K562 (cell line): Measurements from ENCODE around the gene GYG2. TPM values are rescaled to one million over a fixed set of nuclear protein-coding genes. Genes with fewer than 3 reads are reported as not detected.

ENCODE experiments used
- ATAC-seq: fragments of 200-7000 bp; cut with Tn5 transposase; 3 replicates; pipeline ENCODE4 v1.9.1; 2020; ENCODE audit warnings: moderate library complexity
- BruUV-seq: library from RNA; stranded (reverse); fragments of 400-500 nt; replicated peaks from 2 replicates; lab custom pipeline; 2021; lab: Mats Ljungman, UMichigan
- CTCF ChIA-PET: fragments of 300-600 bp; formaldehyde crosslinking; extraction: SDS; loops from one replicate; lab custom pipeline; 2021; ENCODE audit warnings: low intra/inter-chr PET ratio; lab: Yijun Ruan, JAX
- POLR2A ChIA-PET: fragments of 300-600, 350-650 bp; sonication (Branson Sonifier 250); formaldehyde crosslinking; extraction: SDS; loops from one replicate; lab custom pipeline; 2021; ENCODE audit warnings: antibody characterized with exemption, inconsistent platforms; lab: Yijun Ruan, JAX
- DNase-seq, 4 experiments: peaks; one replicate each; pipeline versions ENCODE4 v3.0.0 to v3.0.0-alpha.2; 2011 to 2018; ENCODE audit warnings: low spot score in 3 of 4, mixed read lengths in 3 of 4; ENCODE audit errors: extremely low read depth in 1 of 4
- FAIRE-seq: peaks from 2 replicates; lab custom pipeline; 2011; peaks lifted over from hg19 to GRCh38; lab: Jason Lieb, UNC
- H2AFZ ChIP-seq: 2 replicates; pipeline ENCODE4 v1.6.0; 2011; ENCODE audit warnings: low read depth, low read length, control low read depth, inconsistent platforms
- H3K27ac ChIP-seq: fragments of 200-600 bp; 3 replicates; pipeline ENCODE4 v1.8.0; 2011; ENCODE audit warnings: low read depth, mild to moderate bottlenecking, control low read depth, inconsistent platforms, low read length, moderate library complexity, mixed read lengths; ENCODE audit errors: extremely low read depth
- H3K27me3 ChIP-seq, 2 experiments: fragments of 300-600 bp in 1 of 2; 2 replicates in 1 of 2; 3 replicates in 1 of 2; pipeline versions ENCODE4 v1.6.0 to v1.8.0; 2011; ENCODE audit warnings: inconsistent platforms in 2 of 2, low read length in 2 of 2, mild to moderate bottlenecking in 1 of 2, mixed read lengths in 1 of 2, moderate library complexity in 1 of 2; ENCODE audit not compliant: control insufficient read depth in 2 of 2, insufficient read depth in 2 of 2
- H3K36me3 ChIP-seq: fragments of 300-600 bp; 3 replicates; pipeline ENCODE4 v1.8.0; 2011; ENCODE audit warnings: mild to moderate bottlenecking, low read length, inconsistent platforms; ENCODE audit not compliant: control insufficient read depth, insufficient read depth
- H3K4me1 ChIP-seq, 2 experiments: fragments of 200-600 bp in 1 of 2; replicated peaks in 1 of 2; 2 replicates in 1 of 2; 3 replicates in 1 of 2; pipeline versions ENCODE4 v1.5.1 to v1.8.0; 2011; ENCODE audit warnings: inconsistent platforms in 2 of 2, low read length in 2 of 2, mild to moderate bottlenecking in 1 of 2, mixed read lengths in 1 of 2, moderate library complexity in 1 of 2; ENCODE audit not compliant: control insufficient read depth in 2 of 2, insufficient read depth in 2 of 2
- H3K4me2 ChIP-seq: 2 replicates; pipeline ENCODE4 v1.6.1; 2011; ENCODE audit warnings: low read length, control low read depth, inconsistent platforms, mixed read lengths; ENCODE audit not compliant: insufficient read depth
- H3K4me3 ChIP-seq: fragments of 200-600 bp; sonication (generic), shearing (Covaris generic); 2 replicates; pipeline ENCODE4 v1.5.1; 2016; ENCODE audit warnings: control low read depth, inconsistent platforms
- H3K79me2 ChIP-seq: fragments of 200-600 bp; 3 replicates; pipeline ENCODE4 v1.8.0; 2011; ENCODE audit warnings: low read length, inconsistent platforms; ENCODE audit not compliant: control insufficient read depth, insufficient read depth
- H3K9ac ChIP-seq, 2 experiments: 2 replicates each; pipeline versions ENCODE4 v1.6.0 to v1.6.1; 2011; ENCODE audit warnings: low read depth in 2 of 2, low read length in 2 of 2, control low read depth in 1 of 2, inconsistent platforms in 1 of 2, mild to moderate bottlenecking in 1 of 2, mixed read lengths in 1 of 2; ENCODE audit not compliant: insufficient read depth in 1 of 2
- H3K9me1 ChIP-seq: one replicate; pipeline ENCODE4 v1.6.0; 2011; ENCODE audit warnings: inconsistent platforms, mild to moderate bottlenecking, low read length, moderate library complexity; ENCODE audit not compliant: control insufficient read depth, insufficient read depth
- H3K9me3 ChIP-seq: replicated peaks from 2 replicates; pipeline ENCODE4 v1.5.1; 2011; ENCODE audit warnings: low read depth, low read length, inconsistent platforms; ENCODE audit not compliant: control insufficient read depth, insufficient read depth
- H4K20me1 ChIP-seq: replicated peaks from 2 replicates; pipeline ENCODE4 v1.6.1; 2011; ENCODE audit warnings: low read length, inconsistent platforms, mixed read lengths; ENCODE audit not compliant: control insufficient read depth, insufficient read depth
- BCOR ChIP-seq: fragments of 450-650 bp; IDR thresholded peaks from 2 replicates; pipeline ENCODE4 v1.6.1; 2016
- CCNT2 ChIP-seq: IDR thresholded peaks from 2 replicates; pipeline ENCODE4 v1.6.1; 2011; ENCODE audit warnings: borderline replicate concordance, low read depth, mild to moderate bottlenecking, moderate library complexity, mixed read lengths, low read length; ENCODE audit not compliant: insufficient read length; ENCODE audit errors: extremely low read depth
- E2F3 ChIP-seq: fragments of 250-450 bp; sonication (Bioruptor Pico); IDR thresholded peaks from 2 replicates; pipeline ENCODE4 v1.4.0; 2020; ENCODE audit warnings: mild to moderate bottlenecking
- GMEB1 ChIP-seq: fragments of 250-450 bp; sonication (Bioruptor Pico); IDR thresholded peaks from 2 replicates; pipeline ENCODE4 v1.4.0; 2020; ENCODE audit warnings: mild to moderate bottlenecking
- HNRNPUL1 ChIP-seq: fragments of 200-400 bp; formaldehyde crosslinking; IDR thresholded peaks from 2 replicates; pipeline ENCODE4 v1.6.1; 2017; ENCODE audit warnings: low read length
- MCM7 ChIP-seq, 2 experiments: fragments of 450-650 bp; IDR thresholded peaks; 2 replicates each; pipeline ENCODE4 v1.6.1; 2016 to 2018
- RBBP5 ChIP-seq: fragments of 200-600 bp; sonication (generic); IDR thresholded peaks from 2 replicates; pipeline ENCODE4 v1.6.1; 2012; ENCODE audit warnings: borderline replicate concordance, mild to moderate bottlenecking, low read length, control low read depth, inconsistent platforms; ENCODE audit not compliant: insufficient read depth, poor library complexity, severe bottlenecking
- ZNF121 ChIP-seq: sonication (generic); formaldehyde crosslinking; conservative IDR thresholded peaks from 2 replicates; pipeline ENCODE4 v1.8.0; 2022; ENCODE audit warnings: missing genetic modification reagents
- ZNF174 ChIP-seq: fragments of 250-450 bp; sonication (Bioruptor Pico); IDR thresholded peaks from 2 replicates; pipeline ENCODE4 v1.4.0; 2020; ENCODE audit warnings: mild to moderate bottlenecking
- ZNF551 ChIP-seq: fragments of 250-450 bp; sonication (Bioruptor Pico); IDR thresholded peaks from 2 replicates; pipeline ENCODE4 v1.5.0; 2021; ENCODE audit warnings: mild to moderate bottlenecking, moderate library complexity
- ZNF584 ChIP-seq: fragments of 200-800 bp; sonication (Bioruptor generic); IDR thresholded peaks from 2 replicates; pipeline ENCODE4 v1.6.1; 2016; ENCODE audit warnings: low read depth, mild to moderate bottlenecking, missing genetic modification characterization, missing compliant biosample characterization
- WGBS: fragments of 100-300 bp; shearing (Covaris generic); methylation state at CpG from one replicate; pipeline ENCODE4 v1.1.6; 2016; ENCODE audit warnings: low coverage, mixed read lengths; ENCODE audit not compliant: insufficient coverage; ENCODE audit errors: missing lambda C conversion rate; 5-methylcytosine and 5-hydroxymethylcytosine counted together
- in situ Hi-C: fragments of 300-500 bp; cut with MboI; formaldehyde crosslinking; loops from 4 replicates; pipeline ENCODE4 v1.15.0; 2018; ENCODE audit warnings: inconsistent platforms, mixed read lengths
- intact Hi-C: fragments of 100-400 bp; cut with micrococcal nuclease; formaldehyde crosslinking; loops from 2 replicates; pipeline ENCODE4 v1.14.2; 2022
- polyA plus RNA-seq, 8 experiments: library from polyadenylated mRNA; depleted of rRNA in 4 of 8; stranded (reverse) in 5 of 8; unstranded in 3 of 8; fragments of >200 nt; fragmentation: Nextera tagmentation in 2 of 8; fragmentation: Illumina TruSeq in 1 of 8; extraction: Ambion mirVana in 2 of 8; extraction: Trizol in 1 of 8; gene quantifications; 2 replicates each; pipeline versions ENCODE4 v1.2.1 to v1.2.3, GENCODE V29; 2011 to 2014; ENCODE audit warnings: inconsistent platforms in 1 of 8, missing spikeins in 1 of 8
- total RNA-seq, 7 experiments: library from RNA; depleted of rRNA in 6 of 7; stranded (reverse); fragments of >200 nt in 6 of 7; fragmentation: Illumina TruSeq in 2 of 7; extraction: Trizol in 2 of 7; gene quantifications; 2 replicates each; pipeline versions ENCODE4 v1.2.1 to v1.2.3, GENCODE V29; 2011 to 2021; ENCODE audit warnings: low replicate concordance in 1 of 7

Gene GYG2
- total and polyA plus RNA-seq, 9 of the 15 experiments (the other 6 are each of a cell fraction or from before 2014, with no cell fraction given) = 0.24 to 4.4 (median 2.9) TPM

GRCh38 chrX:2926664-2927275 lies 98.0 kb downstream of the GYG2 start:
- no peak for FAIRE-seq
- H4K20me1 ChIP-seq = no peaks in the 10 kb centered on the region
- H3K9me3 ChIP-seq = no peaks in the 10 kb centered on the region
- POLR2A ChIA-PET = no interaction called here
- ATAC-seq = no peak
- no peak overlapping the region for H2AFZ ChIP-seq
- in situ Hi-C loops = no loop called here
- H3K27me3 ChIP-seq = no peaks in the 10 kb centered on the region
- TF ChIP-seq ZNF174 (CRISPR knock-in tag) = no peak
- TF ChIP-seq CCNT2 = no peak
- no peak for TF ChIP-seq ZNF551 (CRISPR knock-in tag)
- TF ChIP-seq E2F3 = no peak
- no peak for TF ChIP-seq HNRNPUL1
- TF ChIP-seq ZNF584 = no peak
- TF ChIP-seq RBBP5 = no peak
- no peak for TF ChIP-seq GMEB1 (CRISPR knock-in tag)
- no peak for TF ChIP-seq MCM7 (IDR thresholded peaks at IDR 0.05)
- peak; percentile 29; the same call in 1 of the 2 replicates for TF ChIP-seq BCOR
- TF ChIP-seq ZNF121 (CRISPR knock-in tag) = peak; percentile 61
- no peak overlapping the region for H3K27ac ChIP-seq
- DNase-seq = no peak
- H3K9me1 ChIP-seq = no peaks in the 10 kb centered on the region
- H3K9ac ChIP-seq = no peak overlapping the region
- peaks cover 3 to 9% of the 10 kb centered on the region in 2 experiments; a peak in 4 of 5 replicates for H3K4me1 ChIP-seq
- H3K36me3 ChIP-seq = no peaks in the 10 kb centered on the region
- intact Hi-C loops = no loop called here
- 56% methylated on average over 4 of the region's 15 CpGs for WGBS
- BruUV-seq = no TSS peak
- H3K4me2 ChIP-seq = no peak overlapping the region
- no peaks in the 10 kb centered on the region for H3K79me2 ChIP-seq
- CTCF ChIA-PET = no interaction called here
- H3K4me3 ChIP-seq = no peak overlapping the region
